Measurements from ENCODE around the gene LHX4. TPM values are rescaled to one million over a fixed set of nuclear protein-coding genes. Genes with fewer than 3 reads are reported as not detected.

LHX4 gene
- total and polyA plus RNA-seq, 9 of the 15 experiments (the other 6 are each of a cell fraction or from before 2014, with no cell fraction given), result 0.01 to 0.11 (median 0.07) TPM; not detected in 5

DNA sequence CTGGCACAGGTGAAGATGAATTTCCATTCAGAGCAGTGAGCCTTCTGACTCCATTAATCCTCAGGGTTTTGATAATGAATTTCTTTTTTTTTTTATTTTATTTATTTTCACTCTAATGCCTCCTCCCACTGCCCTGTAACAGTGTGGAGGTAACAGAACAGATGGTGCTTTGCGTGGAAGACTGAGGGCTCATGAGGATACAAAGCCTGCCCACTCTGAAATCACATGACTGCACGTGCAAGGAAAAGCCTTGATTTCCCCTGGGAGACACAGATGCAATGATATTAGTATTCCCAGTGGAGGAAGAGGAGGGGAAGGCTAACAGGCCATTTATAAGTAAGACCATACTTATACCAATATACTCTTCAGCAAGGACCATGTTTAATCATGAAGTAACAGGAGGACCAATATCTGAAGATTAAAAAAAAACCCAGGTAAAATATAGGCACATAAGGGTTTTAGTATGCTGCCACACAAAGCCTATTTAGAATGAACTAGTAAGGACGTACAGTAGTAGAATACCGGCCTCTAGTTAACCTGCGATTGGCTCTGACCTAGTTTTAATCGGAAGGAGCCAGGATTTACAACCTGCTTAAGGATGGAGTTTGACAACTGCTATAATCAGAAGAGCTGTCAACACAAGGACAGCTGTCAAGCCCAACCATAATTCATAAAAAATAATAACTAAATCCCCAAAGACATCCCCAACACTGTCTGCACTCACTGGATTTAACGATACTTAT, 69.6 kb downstream of the LHX4 start (continued):
- TF ChIP-seq PBX2 (CRISPR knock-in tag; IDR thresholded peaks at IDR 0.05; ENCODE audit: low read depth) (no peak), PBX2 (tag; conservative IDR thresholded peaks at IDR 0.05; ENCODE audit: low read depth) (peak; percentile 50), ETS1 (conservative IDR thresholded peaks at IDR 0.05; ENCODE audit: control insufficient read depth, low read depth, low read length) (no peak), HMG20A (CRISPR knock-in tag; conservative IDR thresholded peaks at IDR 0.05) (no peak)

- DNase-seq (ENCODE audit: extremely low read depth in 1 of 4, low spot score in 3 of 4) (no peak), ATAC-seq (no peak), FAIRE-seq (no peak)
- intact Hi-C loops (cut with micrococcal nuclease) (no loop called here), in situ Hi-C loops (cut with MboI) (no loop called here)
- H3K4me2 ChIP-seq (ENCODE audit: insufficient read depth, low read length), result no peak overlapping the region
- no peaks in the 10 kb centered on the region for H3K9me1 ChIP-seq (ENCODE audit: control insufficient read depth, insufficient read depth, low read length)
- H3K9ac ChIP-seq (ENCODE audit: insufficient read depth in 1 of 2, low read depth in 2 of 2, low read length in 2 of 2), result no peak overlapping the region
- POLR2A ChIA-PET, result no interaction called here
- no peaks in the 10 kb centered on the region for H3K4me1 ChIP-seq (replicated peaks in 1 of 2; ENCODE audit: control insufficient read depth in 2 of 2, insufficient read depth in 2 of 2, low read length in 2 of 2)
- TF ChIP-seq ZNF316 (IDR thresholded peaks at IDR 0.05), result peak; percentile 79
- TF ChIP-seq, protein P1, sequence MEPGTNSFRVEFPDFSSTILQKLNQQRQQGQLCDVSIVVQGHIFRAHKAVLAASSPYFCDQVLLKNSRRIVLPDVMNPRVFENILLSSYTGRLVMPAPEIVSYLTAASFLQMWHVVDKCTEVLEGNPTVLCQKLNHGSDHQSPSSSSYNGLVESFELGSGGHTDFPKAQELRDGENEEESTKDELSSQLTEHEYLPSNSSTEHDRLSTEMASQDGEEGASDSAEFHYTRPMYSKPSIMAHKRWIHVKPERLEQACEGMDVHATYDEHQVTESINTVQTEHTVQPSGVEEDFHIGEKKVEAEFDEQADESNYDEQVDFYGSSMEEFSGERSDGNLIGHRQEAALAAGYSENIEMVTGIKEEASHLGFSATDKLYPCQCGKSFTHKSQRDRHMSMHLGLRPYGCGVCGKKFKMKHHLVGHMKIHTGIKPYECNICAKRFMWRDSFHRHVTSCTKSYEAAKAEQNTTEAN (CRISPR knock-in tag; IDR thresholded peaks at IDR 0.05), result no peak
- peak; percentile 77 for TF ChIP-seq C11orf30 (IDR thresholded peaks at IDR 0.05; ENCODE audit: low read depth)
- TF ChIP-seq MAFG (tag; conservative IDR thresholded peaks at IDR 0.05), result 0 out of 2 replicates have a peak, but pooled peaks have one; percentile 35
- H3K27me3 ChIP-seq (ENCODE audit: control insufficient read depth in 2 of 2, insufficient read depth in 2 of 2, low read length in 2 of 2), result no peaks in the 10 kb centered on the region
- H2AFZ ChIP-seq (ENCODE audit: low read depth, low read length), result no peak overlapping the region
- no peaks in the 10 kb centered on the region for H4K20me1 ChIP-seq (replicated peaks; ENCODE audit: control insufficient read depth, insufficient read depth, low read length)
- H3K27ac ChIP-seq (ENCODE audit: extremely low read depth, low read depth, low read length), result no peak overlapping the region
- CTCF ChIA-PET (ENCODE audit: low intra/inter-chr PET ratio), result no interaction called here
- no TSS peak for BruUV-seq (replicated peaks)
- H3K79me2 ChIP-seq (ENCODE audit: control insufficient read depth, insufficient read depth, low read length), result no peaks in the 10 kb centered on the region
- 80% methylated on average over 2 of the region's 2 CpGs for WGBS (ENCODE audit: insufficient coverage, low coverage, missing lambda C conversion rate)
- H3K4me3 ChIP-seq, result no peak overlapping the region
- no peaks in the 10 kb centered on the region for H3K9me3 ChIP-seq (replicated peaks; ENCODE audit: control insufficient read depth, insufficient read depth, low read depth, low read length)
- H3K36me3 ChIP-seq (ENCODE audit: control insufficient read depth, insufficient read depth, low read length), result no peaks in the 10 kb centered on the region
Observed at GRCh38 chr1:180301135-180301742, 71.2 kb downstream of the LHX4 start.

Data from K562 (cell line).